Neuronal stem cell (in vitro differentiated cells): ENCODE data around the gene RAVER2.
A peak's percentile ranks its signal among the peaks of the same experiment; 100 is the strongest.
"Not testable (repeated sequence)": the region's sequence is repeated elsewhere in the genome, so short reads cannot be mapped to it uniquely, and the experiment has no call there.

ENCODE experiments used
- DNase-seq: peaks from one replicate; pipeline ENCODE4 v3.0.0-alpha.2; 2013; ENCODE audit warnings: low spot score
- H2AFZ ChIP-seq: one replicate; pipeline ENCODE4 v1.6.1; 2013; ENCODE audit warnings: mild to moderate bottlenecking, low read length, inconsistent platforms
- H2AK5ac ChIP-seq: 2 replicates; pipeline ENCODE4 v1.6.1; 2013; ENCODE audit warnings: low read depth, mild to moderate bottlenecking, inconsistent platforms, low read length, moderate library complexity, mixed read lengths
- H2BK120ac ChIP-seq: 2 replicates; pipeline ENCODE4 v1.6.1; 2013; ENCODE audit warnings: low read depth, mild to moderate bottlenecking, inconsistent platforms, low read length, moderate library complexity, mixed read lengths
- H2BK12ac ChIP-seq: one replicate; pipeline ENCODE4 v1.6.1; 2013; ENCODE audit warnings: low read length, inconsistent platforms
- H2BK15ac ChIP-seq: 2 replicates; pipeline ENCODE4 v1.6.1; 2013; ENCODE audit warnings: mild to moderate bottlenecking, low read length, inconsistent platforms, mixed read lengths
- H2BK5ac ChIP-seq: one replicate; pipeline ENCODE4 v1.6.1; 2013; ENCODE audit warnings: inconsistent platforms, mild to moderate bottlenecking, low read length, moderate library complexity
- H3K14ac ChIP-seq: one replicate; pipeline ENCODE4 v1.6.1; 2013; ENCODE audit warnings: low read length, inconsistent platforms
- H3K18ac ChIP-seq: 2 replicates; pipeline ENCODE4 v1.6.1; 2013; ENCODE audit warnings: low read length, inconsistent platforms
- H3K23ac ChIP-seq: 2 replicates; pipeline ENCODE4 v1.6.1; 2013; ENCODE audit warnings: low read depth, mild to moderate bottlenecking, mixed read lengths, low read length, inconsistent platforms; ENCODE audit not compliant: poor library complexity
- H3K27ac ChIP-seq: replicated peaks from 3 replicates; pipeline ENCODE4 v1.5.1; 2013; ENCODE audit warnings: low read length, inconsistent platforms
- H3K27me3 ChIP-seq, 3 experiments: 2 replicates each; pipeline ENCODE4 v1.6.1; 2013; ENCODE audit warnings: low read length in 3 of 3, mild to moderate bottlenecking in 2 of 3, inconsistent platforms in 1 of 3, low read depth in 1 of 3, mixed read lengths in 1 of 3, moderate library complexity in 1 of 3; ENCODE audit not compliant: control insufficient read depth in 3 of 3, insufficient read depth in 3 of 3
- H3K36me3 ChIP-seq, 2 donors: replicated peaks in 1 of 2; 2 replicates each; pipeline ENCODE4 v1.6.1; 2013; ENCODE audit warnings: low read length in 2 of 2; ENCODE audit not compliant: control insufficient read depth in 2 of 2, insufficient read depth in 2 of 2
- H3K4ac ChIP-seq: 2 replicates; pipeline ENCODE4 v1.6.1; 2013; ENCODE audit warnings: inconsistent platforms, mild to moderate bottlenecking, low read length, moderate library complexity
- H3K4me1 ChIP-seq, 2 donors: 1 replicate in 1 of 2; 2 replicates in 1 of 2; pipeline ENCODE4 v1.6.1; 2013; ENCODE audit warnings: low read length in 2 of 2, low read depth in 1 of 2; ENCODE audit not compliant: control insufficient read depth in 2 of 2, insufficient read depth in 1 of 2
- H3K4me2 ChIP-seq: one replicate; pipeline ENCODE4 v1.6.1; 2013; ENCODE audit warnings: mild to moderate bottlenecking, low read length, inconsistent platforms; ENCODE audit not compliant: insufficient read depth, poor library complexity, severe bottlenecking
- H3K4me3 ChIP-seq, 2 donors: 2 replicates each; pipeline ENCODE4 v1.5.1; 2013; ENCODE audit warnings: low read length in 2 of 2, mild to moderate bottlenecking in 2 of 2, inconsistent platforms in 1 of 2, moderate library complexity in 1 of 2
- H3K79me1 ChIP-seq: one replicate; pipeline ENCODE4 v1.6.1; 2013; ENCODE audit warnings: low read depth, mild to moderate bottlenecking, inconsistent platforms, low read length, moderate library complexity
- H3K9ac ChIP-seq: one replicate; pipeline ENCODE4 v1.6.1; 2013; ENCODE audit warnings: mild to moderate bottlenecking, low read depth, low read length, inconsistent platforms; ENCODE audit not compliant: poor library complexity
- H3K9me3 ChIP-seq, 2 donors: replicated peaks in 1 of 2; 2 replicates each; pipeline versions ENCODE3 to v1.6.1; 2013; ENCODE audit warnings: low read length in 2 of 2, mild to moderate bottlenecking in 2 of 2, inconsistent platforms in 1 of 2, low read depth in 1 of 2, mixed read lengths in 1 of 2, moderate library complexity in 1 of 2; ENCODE audit not compliant: control insufficient read depth in 2 of 2, insufficient read depth in 1 of 2
- H4K8ac ChIP-seq: one replicate; pipeline ENCODE4 v1.6.1; 2013; ENCODE audit warnings: low read depth, mild to moderate bottlenecking, inconsistent platforms, low read length, moderate library complexity
- H4K91ac ChIP-seq: one replicate; pipeline ENCODE4 v1.6.1; 2013; ENCODE audit warnings: low read length, low read depth, mild to moderate bottlenecking, inconsistent platforms; ENCODE audit not compliant: poor library complexity
- WGBS, 2 donors: extraction: QIAGEN DNeasy Blood & Tissue Kit; methylation state at CpG; one replicate each; pipeline ENCODE4 v1.1.7; 2013; ENCODE audit warnings: missing lambda C conversion rate in 2 of 2, mixed read lengths in 1 of 2; ENCODE audit not compliant: insufficient read length in 2 of 2, insufficient replicate concordance in 1 of 2; ENCODE audit errors: extremely low coverage in 2 of 2; 5-methylcytosine and 5-hydroxymethylcytosine counted together

RAVER2 gene

DNA sequence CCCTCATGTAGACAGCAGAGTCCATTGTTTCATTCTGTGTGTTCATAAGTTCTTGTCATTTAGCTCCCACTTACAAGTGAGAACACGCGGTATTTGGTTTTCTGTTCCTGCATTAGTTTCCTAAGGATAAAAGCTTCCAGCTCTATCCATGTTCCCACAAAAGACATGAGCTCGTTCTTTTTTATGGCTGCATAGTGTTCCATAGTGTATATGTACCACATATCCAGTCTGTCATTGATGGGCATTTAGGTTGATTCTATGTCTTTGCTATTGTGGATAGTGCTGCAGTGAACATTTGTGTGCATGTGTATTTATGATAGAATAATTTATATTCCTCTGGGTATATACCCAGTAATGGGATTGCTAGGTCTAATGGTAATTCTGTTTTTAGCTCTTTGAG is 75.7 kb downstream of the RAVER2 start:
- not testable (repeated sequence) for H3K4ac ChIP-seq, H3K18ac ChIP-seq, H3K23ac ChIP-seq, H2BK12ac ChIP-seq, H2BK120ac ChIP-seq, H3K9ac ChIP-seq, H3K27ac ChIP-seq, H4K8ac ChIP-seq, H3K4me2 ChIP-seq, H2AK5ac ChIP-seq, H2AFZ ChIP-seq, H3K27me3 ChIP-seq, H3K79me1 ChIP-seq, H3K14ac ChIP-seq, H2BK15ac ChIP-seq, H3K4me1 ChIP-seq, H3K4me3 ChIP-seq, DNase-seq, H3K9me3 ChIP-seq, H2BK5ac ChIP-seq, H4K91ac ChIP-seq
- peaks cover 2 to 19% of the 10 kb centered on the region in 2 donors for H3K36me3 ChIP-seq
- WGBS, 2 donors, result no CpG with 5 or more reads among the region's 3 CpGs

DNA sequence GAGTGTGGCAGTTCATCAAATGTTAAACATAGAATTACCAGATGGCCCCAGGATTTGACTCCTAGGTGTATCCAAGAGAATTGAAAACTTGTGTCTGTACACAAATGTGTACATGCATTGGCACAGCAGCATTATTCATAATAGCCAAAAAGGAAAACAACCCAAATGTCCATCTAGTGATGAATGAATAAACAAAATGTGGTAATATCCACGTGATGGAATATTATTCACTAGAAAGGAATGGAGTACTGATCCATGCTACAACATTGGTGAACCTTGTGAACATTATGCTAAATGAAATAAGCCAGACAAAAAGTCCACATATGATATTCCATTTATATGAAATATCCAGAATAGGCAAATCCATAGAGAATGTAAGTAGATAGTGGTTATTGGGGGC is 77.7 kb downstream of the RAVER2 start:
- Histone ChIP-seq H2AFZ (no peak overlapping the region), H2BK120ac (no peak overlapping the region), H2BK5ac (no peak overlapping the region), H4K91ac (no peak overlapping the region), H3K4me3 (no peak overlapping the region), H4K8ac (no peak overlapping the region), H3K4ac (no peak overlapping the region), H3K4me2 (no peak overlapping the region), H3K9me3 (no peaks in the 10 kb centered on the region), H3K18ac (no peak overlapping the region), H3K79me1 (no peaks in the 10 kb centered on the region), H2BK12ac (no peak overlapping the region), H3K4me1 (no peaks in the 10 kb centered on the region), H3K9ac (no peak overlapping the region), H3K14ac (no peak overlapping the region), H3K23ac (no peak overlapping the region), H2AK5ac (no peak overlapping the region), H2BK15ac (no peak overlapping the region), H3K27me3 (peaks cover 0 to 2% (median 0%) of the 10 kb centered on the region in 3 experiments), H3K36me3 (peaks cover 0 to 4% of the 10 kb centered on the region in 2 donors), H3K27ac (no peak overlapping the region)
- no CpG with 5 or more reads among the region's 1 CpG for WGBS, 2 donors
- no peak for DNase-seq

DNA sequence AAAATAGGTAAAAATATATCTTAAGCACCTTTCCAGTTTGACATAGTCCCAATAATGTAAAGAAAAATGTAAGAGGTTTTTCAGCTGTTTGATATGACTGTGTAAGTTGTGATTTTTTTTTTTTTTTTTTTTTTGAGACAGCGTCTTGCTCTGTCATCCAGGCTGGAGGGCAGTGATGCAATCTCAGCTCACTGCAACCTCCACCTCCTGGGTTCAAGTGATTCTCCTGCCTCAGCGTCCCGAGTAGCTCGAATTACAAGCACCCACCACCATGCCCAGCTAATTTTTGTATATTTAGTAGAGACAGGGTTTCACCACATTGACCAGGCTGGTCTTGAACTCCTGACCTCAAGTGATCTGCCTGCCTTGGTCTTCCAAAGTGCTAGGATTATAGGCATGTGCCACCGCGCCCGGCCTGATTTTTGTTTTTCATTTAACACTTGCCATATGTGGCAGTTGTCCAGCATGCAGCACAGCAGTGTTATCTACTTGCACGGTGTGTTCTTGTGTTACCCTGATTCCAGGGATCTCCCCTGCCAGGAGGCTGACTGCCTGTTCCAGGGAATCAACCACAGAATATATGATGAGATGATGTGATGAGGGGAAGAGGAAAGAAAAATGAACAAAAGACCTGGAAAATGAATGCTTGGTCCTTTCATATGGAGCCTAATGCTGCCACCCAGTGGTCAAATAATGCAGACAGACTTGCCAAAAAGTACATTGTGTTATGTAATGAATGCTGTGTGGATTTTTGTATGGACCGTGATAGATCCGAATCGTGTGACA is 79.0 kb downstream of the RAVER2 start:
- H3K23ac ChIP-seq, result no peak overlapping the region
- no peak overlapping the region for H2BK5ac ChIP-seq
- no peak overlapping the region for H3K9ac ChIP-seq
- no peak overlapping the region for H2AK5ac ChIP-seq
- no peak overlapping the region for H4K91ac ChIP-seq
- peak overlapping the region; percentile 21 for H2AFZ ChIP-seq
- no peak overlapping the region for H2BK15ac ChIP-seq
- H4K8ac ChIP-seq, result no peak overlapping the region
- no peak overlapping the region for H3K4me2 ChIP-seq
- no peak overlapping the region for H3K27ac ChIP-seq
- H2BK120ac ChIP-seq, result no peak overlapping the region
- no peak overlapping the region for H3K14ac ChIP-seq
- no peak overlapping the region for H3K4me3 ChIP-seq
- no peaks in the 10 kb centered on the region for H3K9me3 ChIP-seq
- H3K18ac ChIP-seq, result no peak overlapping the region
- H3K27me3 ChIP-seq, result peaks cover 0 to 2% (median 0%) of the 10 kb centered on the region in 3 experiments
- H3K36me3 ChIP-seq, result peaks cover 0 to 4% of the 10 kb centered on the region in 2 donors
- peak; percentile 67 for DNase-seq
- no peak overlapping the region for H3K4ac ChIP-seq
- no peaks in the 10 kb centered on the region for H3K79me1 ChIP-seq
- no peak overlapping the region for H2BK12ac ChIP-seq
- H3K4me1 ChIP-seq, result no peaks in the 10 kb centered on the region
- no CpG with 5 or more reads among the region's 11 CpGs for WGBS, 2 donors

DNA sequence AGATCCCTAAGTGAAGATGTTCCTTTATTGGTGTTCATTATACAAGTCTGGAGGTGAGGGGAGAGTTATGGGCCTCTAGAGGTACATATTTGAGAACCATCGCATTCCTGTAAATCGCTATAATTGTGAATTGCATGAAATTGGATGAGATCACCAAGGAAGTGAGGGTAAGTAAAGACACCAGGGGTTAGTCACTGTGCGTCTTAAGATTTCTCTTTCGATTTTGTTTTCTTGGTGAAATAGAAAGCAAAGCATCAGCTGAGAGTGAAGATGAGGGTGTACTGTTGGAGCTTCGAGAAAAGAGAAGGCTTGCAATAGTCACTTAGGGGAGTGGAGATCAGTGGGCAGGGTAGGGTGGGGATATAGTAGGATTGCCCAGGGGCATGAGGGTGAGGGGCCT is 82.1 kb downstream of the RAVER2 start:
- Histone ChIP-seq H2BK12ac (no peak overlapping the region), H3K27me3 (peaks cover 0 to 2% (median 0%) of the 10 kb centered on the region in 3 experiments), H3K9me3 (no peaks in the 10 kb centered on the region), H2AK5ac (no peak overlapping the region), H2BK15ac (no peak overlapping the region), H2AFZ (no peak overlapping the region), H3K4me2 (no peak overlapping the region), H2BK5ac (no peak overlapping the region), H3K23ac (no peak overlapping the region), H4K8ac (no peak overlapping the region), H3K36me3 (peaks cover 0 to 22% of the 10 kb centered on the region in 2 donors), H3K4ac (no peak overlapping the region), H3K27ac (no peak overlapping the region), H3K4me1 (peaks cover 0 to 5% of the 10 kb centered on the region in 2 donors), H3K14ac (no peak overlapping the region), H3K18ac (no peak overlapping the region), H3K79me1 (no peaks in the 10 kb centered on the region), H3K4me3 (no peak overlapping the region), H3K9ac (no peak overlapping the region), H2BK120ac (no peak overlapping the region), H4K91ac (no peak overlapping the region)
- DNase-seq, result no peak
- no CpG with 5 or more reads among the region's 5 CpGs for WGBS, 2 donors
